GM19468 (cell line): ENCODE results near the gene LYPLA2.
A peak's percentile ranks its signal among the peaks of the same experiment; 100 is the strongest.
"Not testable (repeated sequence)": the region's sequence is repeated elsewhere in the genome, so short reads cannot be mapped to it uniquely, and the experiment has no call there.

Experiments used
- ATAC-seq: cut with Tn5 transposase; IDR thresholded peaks from one replicate; pipeline ENCODE4 v1.9.1; 2021; ENCODE audit warnings: mild to moderate bottlenecking, moderate library complexity, moderate number of reproducible peaks; ENCODE audit not compliant: unreplicated experiment; ENCODE audit errors: extremely low read depth

The LYPLA2 gene

DNA sequence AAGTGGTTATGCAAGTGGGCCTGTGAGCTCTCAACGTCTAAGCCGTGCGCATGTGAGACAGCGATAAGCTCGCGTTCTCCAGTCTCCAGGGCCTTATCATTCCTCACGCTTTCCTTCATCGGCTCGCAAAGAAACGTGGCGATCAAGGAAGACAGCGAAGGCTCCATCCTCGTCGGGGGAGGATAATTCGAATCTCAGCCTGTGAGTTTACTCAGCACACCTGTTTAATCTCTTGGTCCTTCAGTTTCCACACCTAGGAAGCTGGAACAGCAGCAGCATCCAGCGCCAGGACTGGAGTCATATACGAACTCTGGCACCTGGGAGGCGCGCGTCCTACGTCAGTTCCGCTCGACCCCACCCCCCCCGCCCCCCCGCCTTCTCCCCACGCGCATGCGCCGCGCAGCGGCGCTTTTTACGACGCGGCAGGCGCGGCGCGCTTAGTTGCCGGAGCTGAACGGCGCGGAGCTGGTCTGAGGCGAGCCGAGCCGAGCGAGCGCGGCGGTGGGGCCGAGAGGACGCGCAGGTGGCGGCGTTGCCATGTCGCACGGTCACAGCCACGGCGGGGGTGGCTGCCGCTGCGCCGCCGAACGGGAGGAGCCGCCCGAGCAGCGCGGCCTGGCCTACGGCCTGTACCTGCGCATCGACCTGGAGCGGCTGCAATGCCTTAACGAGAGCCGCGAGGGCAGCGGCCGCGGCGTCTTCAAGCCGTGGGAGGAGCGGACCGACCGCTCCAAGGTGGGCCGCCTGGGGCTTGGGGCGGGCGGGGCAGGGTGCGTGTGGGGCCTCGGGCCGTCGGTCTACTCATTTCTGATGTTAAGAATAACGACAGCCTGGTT is 12.7 kb upstream of the LYPLA2 start, which contains the start of gene PITHD1:
TSS of gene PITHD1 (plus strand) at position 440 of the 836 bp plus-strand sequence. CDS start at position 538, 98 bp downstream.
- peak; percentile 34 for ATAC-seq

DNA sequence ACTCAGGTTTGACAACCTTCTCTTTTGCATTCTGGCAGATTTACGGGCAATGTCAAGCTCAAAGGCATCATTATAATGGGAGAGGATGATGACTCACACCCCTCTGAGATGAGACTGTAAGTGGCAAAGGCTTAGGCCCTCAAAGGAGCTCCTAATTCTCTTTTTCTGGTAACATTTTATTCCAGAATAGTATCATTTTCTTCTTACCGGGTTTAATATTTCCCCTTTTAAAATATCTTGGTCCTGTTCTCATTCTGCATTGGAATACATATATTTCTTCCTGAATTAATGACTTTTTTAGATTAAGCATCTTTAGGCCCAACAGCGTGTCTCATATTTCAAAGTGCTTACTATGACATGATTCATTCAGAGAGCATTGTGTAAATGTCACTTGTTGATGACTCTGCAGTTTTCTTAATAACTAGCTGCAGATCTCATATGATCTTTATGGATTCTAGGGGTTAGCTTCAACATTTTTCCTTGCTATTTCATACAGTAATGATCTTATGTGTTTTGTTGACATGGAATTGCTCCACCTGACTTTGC is 11.0 kb upstream of the LYPLA2 start:
- ATAC-seq, result no peak

DNA sequence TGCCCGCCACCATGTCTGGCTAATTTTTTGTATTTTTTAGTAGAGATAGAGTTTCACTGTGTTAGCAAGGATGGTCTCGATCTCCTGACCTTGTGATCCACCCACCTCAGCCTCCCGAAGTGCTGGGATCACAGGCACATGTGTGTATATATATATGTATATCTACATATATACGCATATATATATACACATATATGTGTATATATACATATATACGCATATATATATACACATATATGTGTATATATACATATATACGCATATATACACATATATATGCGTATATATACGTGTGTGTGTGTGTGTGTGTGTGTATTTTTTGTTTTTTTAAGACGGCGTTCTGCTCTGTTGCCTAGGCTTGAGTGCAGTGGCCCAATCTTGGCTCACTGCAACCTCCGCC is 7.8 kb upstream of the LYPLA2 start:
- not testable (repeated sequence) for ATAC-seq

DNA sequence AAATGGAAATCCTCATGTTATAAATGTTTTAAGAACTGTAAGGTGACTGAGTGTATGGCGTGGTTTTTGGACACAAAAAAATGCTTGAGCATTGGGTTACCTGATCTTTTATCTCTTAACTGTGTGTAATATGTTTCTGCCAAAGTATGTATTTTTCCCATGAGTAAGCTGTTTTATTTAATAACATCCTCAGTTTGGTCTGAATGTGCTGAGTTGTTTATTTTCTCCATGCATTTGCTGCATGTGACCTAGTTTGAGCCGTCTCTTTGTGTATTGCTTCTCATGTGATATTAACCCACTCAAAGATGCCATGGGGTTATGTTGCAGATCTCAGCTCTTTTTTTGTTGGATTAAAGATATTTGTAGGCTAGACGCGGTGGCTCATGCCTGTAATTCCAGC is 6.1 kb upstream of the LYPLA2 start:
- no peak for ATAC-seq

DNA sequence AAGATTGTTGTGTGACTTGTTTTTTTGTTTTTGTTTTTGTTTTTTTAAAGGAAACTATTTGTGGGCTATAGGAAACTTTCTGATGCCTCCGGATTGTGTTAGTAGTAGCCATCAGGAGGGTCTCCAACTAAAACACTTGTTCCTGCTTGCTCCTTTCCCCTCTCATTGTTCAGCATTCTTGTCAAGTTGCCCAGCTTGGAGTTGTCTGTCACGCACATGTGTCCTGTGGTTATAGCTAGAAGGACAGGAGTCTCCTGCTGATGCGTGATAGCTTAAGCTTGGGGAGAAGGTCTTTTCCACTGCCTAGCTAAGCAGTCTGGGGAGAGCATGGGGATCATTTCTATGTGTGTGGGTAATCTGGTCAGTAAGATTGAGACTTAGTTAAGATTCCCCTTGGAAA is 3.2 kb upstream of the LYPLA2 start:
- ATAC-seq, result no peak

DNA sequence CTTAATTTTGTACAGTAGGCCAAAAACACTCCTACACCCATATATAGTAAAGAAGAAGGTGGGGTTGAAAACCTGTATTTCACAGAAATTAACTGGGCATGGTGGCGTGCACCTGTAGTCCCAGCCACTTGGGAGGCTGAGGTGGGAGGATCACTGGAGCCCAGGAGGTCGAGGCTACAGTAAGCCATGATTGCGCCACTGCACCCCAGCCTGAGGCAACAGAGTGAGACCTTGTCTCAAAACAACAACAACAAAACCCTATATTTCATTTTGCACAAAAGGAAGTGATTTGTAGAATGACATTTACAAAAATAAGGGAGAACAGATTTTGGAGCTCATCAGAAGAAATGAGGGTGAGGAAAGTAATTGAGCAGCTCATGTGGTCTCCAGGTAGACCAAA is 2.2 kb upstream of the LYPLA2 start:
- ATAC-seq, result no peak

DNA sequence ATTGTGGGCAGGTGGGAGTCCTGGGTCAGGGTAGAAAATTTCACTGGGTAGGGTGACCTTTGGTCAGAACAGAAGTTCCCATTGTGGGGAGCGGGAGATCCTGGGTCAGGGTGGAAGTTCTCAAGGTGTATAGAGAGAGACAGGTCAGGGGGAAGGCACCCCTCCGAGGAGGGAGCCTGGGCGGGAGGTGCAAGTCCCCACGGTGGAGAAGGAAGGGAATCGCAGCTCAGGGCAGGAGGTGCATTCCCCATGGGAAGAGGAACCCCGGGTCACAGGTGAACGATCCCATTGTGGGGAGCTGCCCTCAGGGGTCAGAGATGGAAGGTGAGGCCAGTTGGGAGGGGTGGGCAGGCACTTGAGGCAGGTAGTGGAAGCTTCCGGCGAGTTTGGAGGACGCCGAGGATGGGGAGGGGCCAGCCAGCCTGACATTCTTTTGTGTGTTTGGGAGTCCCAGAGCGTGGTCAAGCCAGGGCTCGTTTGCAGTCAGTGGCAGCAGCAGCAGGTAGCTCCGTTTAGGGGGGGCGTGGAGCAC is 637 bp downstream of the LYPLA2 start:
- ATAC-seq, result no peak

DNA sequence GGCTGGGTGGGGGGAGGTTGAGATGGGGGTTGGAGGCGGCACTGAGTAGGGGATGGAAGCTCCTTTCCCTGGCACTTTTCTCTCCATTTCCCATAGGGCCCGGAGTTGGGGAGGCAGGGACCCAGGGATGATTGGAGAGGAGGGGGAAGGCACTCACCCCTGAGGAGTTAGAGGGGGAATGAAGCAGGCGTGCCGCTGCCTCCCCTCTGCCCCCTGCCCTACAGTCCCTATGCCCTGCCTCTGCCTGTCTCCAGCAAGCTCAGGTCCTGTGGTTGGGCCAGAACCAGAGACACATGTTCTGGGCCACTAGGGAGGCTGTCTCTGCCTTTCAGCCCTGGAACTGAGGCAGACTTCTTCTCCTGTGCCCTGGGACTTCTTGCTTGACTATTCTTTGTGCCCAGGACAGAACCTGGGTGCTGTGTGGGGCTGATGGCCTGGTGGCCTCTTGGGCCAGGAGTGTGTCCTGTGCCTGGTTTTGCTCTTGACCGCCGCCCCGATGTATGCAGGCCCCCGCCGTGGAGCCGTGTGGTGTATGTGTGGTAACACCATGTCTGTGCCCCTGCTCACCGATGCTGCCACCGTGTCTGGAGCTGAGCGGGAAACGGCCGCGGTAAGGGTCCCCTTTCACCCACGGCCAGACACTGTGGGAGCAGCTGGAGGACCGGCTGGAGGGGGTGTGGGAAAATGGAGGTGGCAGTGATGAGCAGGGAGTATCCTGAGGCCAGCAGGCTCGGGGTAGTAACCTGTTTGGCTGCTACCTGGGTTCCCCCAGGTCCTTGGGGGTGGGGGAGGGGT is 1.4 kb downstream of the LYPLA2 start:
- no peak for ATAC-seq

DNA sequence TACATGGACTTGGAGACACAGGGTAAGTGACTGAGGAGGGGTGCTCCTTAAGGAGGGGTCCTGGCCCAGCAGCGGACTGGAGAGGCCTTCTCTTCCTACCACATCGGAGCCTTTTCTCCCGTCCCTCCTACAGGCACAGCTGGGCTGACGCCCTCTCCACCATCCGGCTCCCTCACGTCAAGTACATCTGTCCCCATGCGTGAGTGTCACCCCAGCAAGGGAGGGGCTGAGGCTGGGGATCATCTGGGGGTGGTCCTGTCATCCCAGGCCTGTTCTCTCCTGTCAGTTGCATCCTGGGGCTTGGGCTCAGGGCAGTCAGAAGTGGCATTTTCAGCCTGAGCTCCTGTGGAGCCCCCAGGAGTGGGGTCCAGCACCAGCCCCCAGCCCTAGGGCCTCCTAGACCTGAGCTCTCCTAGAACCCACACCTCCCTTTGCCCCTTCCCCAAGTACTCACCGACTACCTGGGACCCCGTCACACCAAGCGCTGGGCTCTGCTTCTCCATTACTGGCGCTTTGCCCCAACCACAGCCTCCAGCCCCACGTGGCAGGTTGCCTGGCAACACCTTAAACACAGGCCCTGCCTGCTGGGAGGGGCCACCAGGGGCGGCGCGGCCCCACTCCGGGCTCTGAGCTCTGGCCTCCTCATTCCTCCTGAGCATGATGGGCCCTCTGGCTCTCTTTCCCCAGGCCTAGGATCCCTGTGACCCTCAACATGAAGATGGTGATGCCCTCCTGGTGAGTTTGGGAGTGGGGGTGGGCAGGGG is 2.3 kb downstream of the LYPLA2 start:
- no peak for ATAC-seq

DNA sequence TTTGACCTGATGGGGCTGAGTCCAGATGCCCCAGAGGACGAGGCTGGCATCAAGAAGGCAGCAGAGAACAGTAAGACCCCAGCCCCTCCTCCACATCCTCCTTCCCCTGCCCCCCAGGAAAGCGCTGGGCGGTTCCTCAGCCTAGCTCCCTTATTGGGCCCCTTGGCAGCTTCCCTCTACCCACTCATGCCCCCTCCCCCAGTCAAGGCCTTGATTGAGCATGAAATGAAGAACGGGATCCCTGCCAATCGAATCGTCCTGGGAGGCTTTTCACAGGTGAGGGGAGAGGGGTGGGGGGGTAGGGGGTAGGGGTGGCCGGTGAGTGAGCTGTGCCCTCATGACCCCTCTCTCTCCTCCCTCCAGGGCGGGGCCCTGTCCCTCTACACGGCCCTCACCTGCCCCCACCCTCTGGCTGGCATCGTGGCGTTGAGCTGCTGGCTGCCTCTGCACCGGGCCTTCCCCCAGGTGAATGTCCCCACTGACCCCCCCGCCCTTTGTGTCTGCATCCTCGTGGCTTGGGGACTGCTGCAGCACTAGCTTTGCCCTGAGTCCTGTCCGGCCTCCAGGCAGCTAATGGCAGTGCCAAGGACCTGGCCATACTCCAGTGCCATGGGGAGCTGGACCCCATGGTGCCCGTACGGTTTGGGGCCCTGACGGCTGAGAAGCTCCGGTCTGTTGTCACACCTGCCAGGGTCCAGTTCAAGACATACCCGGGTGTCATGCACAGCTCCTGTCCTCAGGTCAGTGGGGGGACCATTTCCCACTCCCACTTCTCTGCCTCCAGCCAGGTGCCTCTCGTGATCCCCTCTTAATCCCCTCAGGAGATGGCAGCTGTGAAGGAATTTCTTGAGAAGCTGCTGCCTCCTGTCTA is 3.2 kb downstream of the LYPLA2 start:
- no peak for ATAC-seq

DNA sequence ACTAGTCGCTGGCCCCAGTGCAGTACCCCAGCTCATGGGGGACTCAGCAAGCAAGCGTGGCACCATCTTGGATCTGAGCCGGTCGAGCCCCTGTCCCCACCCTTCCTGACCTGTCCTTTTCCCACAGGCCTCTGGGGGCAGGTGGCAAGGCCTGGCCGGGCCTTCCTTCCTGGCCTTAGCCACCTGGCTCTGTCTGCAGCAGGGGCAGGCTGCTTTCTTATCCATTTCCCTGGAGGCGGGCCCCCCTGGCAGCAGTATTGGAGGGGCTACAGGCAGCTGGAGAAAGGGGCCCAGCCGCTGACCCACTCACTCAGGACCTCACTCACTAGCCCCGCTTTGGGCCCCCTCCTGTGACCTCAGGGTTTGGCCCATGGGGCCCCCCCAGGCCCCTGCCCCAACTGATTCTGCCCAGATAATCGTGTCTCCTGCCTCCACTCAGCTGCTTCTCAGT is 3.8 kb downstream of the LYPLA2 start:
- not testable (repeated sequence) for ATAC-seq

DNA sequence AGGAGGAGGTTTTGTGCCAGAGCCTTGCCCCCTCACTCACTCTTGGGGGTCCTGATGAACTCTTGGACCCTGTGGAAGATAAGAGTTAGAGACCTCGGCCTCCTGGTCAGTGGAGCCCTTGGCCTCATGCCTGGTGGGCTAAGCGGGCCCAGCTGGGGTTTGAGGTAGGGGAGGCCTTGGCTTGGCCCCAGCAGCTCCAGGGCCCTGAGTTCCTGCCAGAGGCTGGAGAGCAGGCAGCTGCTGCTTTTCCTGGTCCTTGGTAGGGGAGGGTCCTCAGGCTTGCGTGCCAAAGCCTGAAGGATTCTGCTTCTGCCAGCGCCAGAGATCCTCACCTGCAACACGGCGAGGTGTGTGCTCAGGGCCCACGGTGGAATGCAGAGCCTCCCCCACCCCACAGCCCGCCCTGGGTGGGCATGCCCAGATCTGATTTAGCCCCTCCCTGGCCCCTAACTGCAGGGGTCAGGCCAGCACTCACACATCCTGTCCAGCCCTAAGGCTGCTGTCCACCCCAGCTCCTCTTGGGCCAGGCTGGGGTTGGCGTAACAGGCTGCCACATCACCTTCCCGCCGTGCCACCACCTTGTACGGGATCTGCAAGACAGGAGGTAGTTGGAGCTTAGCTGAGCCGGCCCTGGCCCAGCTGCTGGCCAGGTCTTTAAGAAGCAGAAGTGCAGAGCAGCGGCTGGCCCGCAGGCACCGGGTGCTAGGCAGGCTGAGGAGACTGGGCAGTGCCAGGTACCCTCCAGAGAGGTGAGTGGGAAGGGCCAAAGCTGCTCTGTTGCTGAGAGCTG is 4.9 kb downstream of the LYPLA2 start:
- ATAC-seq, result no peak

DNA sequence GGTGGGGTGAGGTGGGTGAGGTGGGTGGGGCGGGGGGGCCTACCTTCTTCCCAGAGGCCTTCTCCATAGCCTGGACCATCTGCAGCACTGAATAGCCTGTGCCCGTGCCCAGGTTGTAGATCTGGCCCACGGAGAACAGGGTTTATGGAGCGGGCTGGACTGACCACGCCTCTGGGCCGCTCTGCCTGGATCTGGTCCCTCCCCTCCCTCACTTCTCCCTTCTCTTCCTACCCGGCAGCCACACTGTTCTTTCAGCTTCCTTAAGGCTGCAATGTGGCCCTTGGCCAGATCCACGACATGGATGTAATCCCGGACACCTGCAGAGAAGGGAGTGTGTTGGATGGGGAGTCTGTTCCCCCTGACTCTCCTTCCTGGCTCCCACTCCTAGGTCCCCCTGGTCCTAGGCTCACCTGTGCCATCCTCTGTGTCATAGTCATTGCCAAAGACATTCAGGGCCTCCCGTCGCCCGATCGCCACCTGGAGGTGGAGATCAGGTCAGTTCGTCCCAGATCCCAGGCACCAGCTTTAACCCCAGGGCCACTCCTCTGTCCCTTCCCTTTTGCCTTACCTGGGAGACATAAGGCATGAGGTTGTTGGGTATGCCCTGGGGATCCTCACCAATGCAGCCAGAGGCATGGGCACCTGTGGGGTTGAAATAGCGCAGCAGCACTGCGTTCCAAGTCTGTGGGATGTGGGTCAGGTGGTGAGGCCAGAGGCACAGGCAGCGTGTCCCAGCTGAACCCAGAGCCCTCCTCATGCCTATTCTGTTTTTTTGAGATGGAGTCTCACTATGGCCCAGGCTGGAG is 5.7 kb downstream of the LYPLA2 start:
- ATAC-seq, result no peak

DNA sequence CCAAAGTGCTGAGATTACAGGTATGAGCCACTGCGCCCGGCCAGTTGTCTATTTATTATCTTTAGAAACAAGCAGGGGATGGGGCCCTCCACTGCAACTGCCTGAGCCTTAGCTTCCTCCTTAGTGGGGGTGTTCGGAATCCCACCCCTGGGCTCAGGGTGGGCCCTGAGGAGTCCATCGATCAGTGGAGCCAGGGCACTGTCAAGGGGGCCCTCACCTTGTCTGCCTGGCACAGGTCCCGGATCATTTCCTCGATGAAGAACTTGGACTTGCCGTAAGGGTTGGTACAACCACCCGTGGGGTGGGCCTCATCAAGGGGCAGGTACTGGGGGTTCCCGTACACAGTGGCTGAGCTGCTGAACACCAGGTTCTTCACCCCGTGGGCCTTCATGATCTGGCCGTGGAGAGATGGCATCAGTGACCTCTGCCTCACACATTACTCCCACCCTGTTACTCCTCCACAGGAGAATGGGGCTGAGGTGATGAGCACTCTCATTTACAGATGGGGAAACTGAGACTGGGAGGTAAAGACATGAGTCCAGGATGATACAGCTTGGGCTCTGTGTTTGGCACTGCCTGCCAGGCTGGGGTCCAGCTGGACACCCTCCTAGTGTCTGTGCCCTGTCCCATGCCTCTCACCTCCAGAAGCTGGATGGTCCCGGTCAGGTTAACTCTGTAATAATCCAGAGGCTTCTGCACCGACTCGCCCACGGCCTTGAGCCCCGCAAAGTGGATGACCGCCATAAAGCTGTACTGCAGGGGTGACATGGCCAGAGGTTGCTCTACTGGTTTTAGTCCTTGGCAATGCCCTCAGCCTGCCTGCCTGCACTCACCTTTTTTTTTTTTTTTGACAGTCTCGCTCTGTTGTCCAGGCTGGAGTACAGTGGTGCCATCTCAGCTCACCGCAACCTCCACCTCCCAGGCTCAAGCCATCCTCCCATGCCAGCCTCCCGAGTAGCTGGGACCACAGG is 6.8 kb downstream of the LYPLA2 start:
- ATAC-seq, result no peak

DNA sequence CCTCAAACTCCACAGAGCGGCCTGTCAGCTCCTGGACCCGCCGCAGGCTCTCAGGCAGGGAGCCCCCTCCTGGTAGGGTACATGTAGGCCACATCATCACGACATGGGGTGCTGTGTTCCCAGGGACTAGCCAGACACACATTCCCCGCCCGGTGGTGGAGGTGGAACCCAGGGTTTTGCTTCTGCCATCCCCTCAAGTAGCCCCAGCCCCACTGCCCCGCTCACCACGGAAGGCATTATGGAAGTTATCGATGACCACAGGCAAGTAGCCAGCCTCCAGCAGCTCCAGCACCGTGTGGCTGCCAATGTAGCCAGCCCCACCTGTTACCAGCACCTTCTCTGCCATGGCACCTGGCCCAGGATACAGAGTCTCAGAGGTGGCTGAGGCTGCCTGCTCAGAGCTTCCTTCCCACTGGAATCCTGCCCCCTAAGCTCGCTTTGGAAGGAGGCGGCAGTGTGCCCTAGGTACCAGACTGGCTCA is 7.8 kb downstream of the LYPLA2 start:
- ATAC-seq, result no peak

DNA sequence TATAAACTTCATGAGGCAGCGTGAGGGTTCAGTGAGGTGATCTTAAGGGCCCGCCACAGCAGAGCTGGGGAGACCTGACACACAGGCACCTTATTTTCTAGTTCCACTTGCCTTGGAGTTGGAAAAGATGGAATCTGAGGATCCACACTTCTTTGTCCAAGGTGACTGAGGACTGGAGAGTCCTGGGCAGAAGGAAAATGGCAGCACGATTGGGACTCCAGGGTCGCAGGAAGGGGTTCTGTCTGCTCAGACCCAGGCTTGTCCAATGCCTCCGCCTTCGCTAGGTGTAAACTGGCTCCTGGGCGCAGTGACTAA is 8.3 kb downstream of the LYPLA2 start:
- no peak for ATAC-seq
